Measurements from ENCODE around the gene ALOX15. TPM values are rescaled to one million over a fixed set of nuclear protein-coding genes. Genes with fewer than 3 reads are reported as not detected.
"Not testable (repeated sequence)": the region's sequence is repeated elsewhere in the genome, so short reads cannot be mapped to it uniquely, and the experiment has no call there.

ALOX15 gene
- total and polyA plus RNA-seq, 8 donors = 0.15 to 4.8 (median 3.4) TPM

DNA sequence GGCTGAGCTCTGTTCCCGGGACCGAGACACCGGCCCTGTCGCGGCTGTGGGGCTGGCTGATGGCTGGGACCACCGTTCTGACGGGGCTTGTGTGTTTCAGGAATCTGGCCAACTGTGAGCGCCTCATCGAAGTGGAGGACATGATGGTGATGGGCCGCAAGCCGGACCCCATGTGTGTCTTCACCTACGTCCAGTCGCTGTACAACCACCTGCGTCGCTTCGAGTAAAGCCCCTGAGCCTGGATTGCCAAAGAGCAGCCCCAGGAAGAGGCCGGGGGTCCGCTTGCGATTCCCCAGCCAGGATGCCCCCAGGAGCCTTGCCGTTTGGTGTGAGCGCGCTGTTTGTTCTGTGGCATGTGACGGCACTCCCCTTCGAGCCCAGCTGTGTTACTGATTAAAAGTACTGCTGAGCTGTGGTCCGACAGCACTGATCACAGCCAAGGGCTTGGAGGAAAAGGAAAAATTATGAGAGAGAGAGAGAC is 34.2 kb downstream of the ALOX15 start:
- no peak overlapping the region for H3K4me3 ChIP-seq
- intact Hi-C loops (cut with DNase I) = no loop called here
- no peaks in the 10 kb centered on the region for H3K27me3 ChIP-seq
- peak; percentile 20 for ATAC-seq
- H3K4me1 ChIP-seq = peaks cover 8 to 20% of the 10 kb centered on the region in 2 donors
- H3K36me3 ChIP-seq = no peaks in the 10 kb centered on the region
- H3K9me3 ChIP-seq = no peaks in the 10 kb centered on the region
- no peak for TF ChIP-seq CTCF (IDR thresholded peaks at IDR 0.05)
- peak overlapping the region; percentile 49 to 55 for H3K27ac ChIP-seq
- peak in 1 of 4 donors; percentile 64 for DNase-seq

GRCh38 chr17:4605826-4606225 is 35.7 kb downstream of the ALOX15 start:
- Histone ChIP-seq H3K27me3 (no peaks in the 10 kb centered on the region), H3K27ac (peak overlapping the region in 1 of 2 donors; percentile 39), H3K9me3 (no peaks in the 10 kb centered on the region), H3K4me1 (peaks cover 8 to 20% of the 10 kb centered on the region in 2 donors), H3K36me3 (no peaks in the 10 kb centered on the region), H3K4me3 (no peak overlapping the region)
- DNase-seq (no peak), ATAC-seq (peak; percentile 18)
- intact Hi-C loops (cut with DNase I) = no loop called here
- no peak for TF ChIP-seq CTCF (IDR thresholded peaks at IDR 0.05)

GRCh38 chr17:4604736-4605135 is 36.7 kb downstream of the ALOX15 start:
- H3K27me3 ChIP-seq; H3K4me3 ChIP-seq; intact Hi-C loops (cut with DNase I); ATAC-seq; DNase-seq; H3K36me3 ChIP-seq; H3K9me3 ChIP-seq: not testable (repeated sequence)
- H3K27ac ChIP-seq = peak overlapping the region in 1 of 2 donors; percentile 4
- H3K4me1 ChIP-seq = peaks cover 8 to 20% of the 10 kb centered on the region in 2 donors

- Histone ChIP-seq H3K27me3 (peaks cover 0 to 4% of the 10 kb centered on the region in 2 donors), H3K9me3 (no peaks in the 10 kb centered on the region), H3K4me1 (peaks cover 8 to 20% of the 10 kb centered on the region in 2 donors), H3K4me3 (no peak overlapping the region), H3K27ac (peak overlapping the region in 1 of 2 donors; percentile 4), H3K36me3 (no peaks in the 10 kb centered on the region)
- intact Hi-C loops (cut with DNase I) = no loop called here
- TF ChIP-seq CTCF (IDR thresholded peaks at IDR 0.05) = no peak
- DNase-seq (peak in 2 of 4 donors; percentile 66 to 89), ATAC-seq (peak; percentile 10)
Measured at GRCh38 chr17:4604111-4604644, 37.3 kb downstream of the ALOX15 start.

DNA sequence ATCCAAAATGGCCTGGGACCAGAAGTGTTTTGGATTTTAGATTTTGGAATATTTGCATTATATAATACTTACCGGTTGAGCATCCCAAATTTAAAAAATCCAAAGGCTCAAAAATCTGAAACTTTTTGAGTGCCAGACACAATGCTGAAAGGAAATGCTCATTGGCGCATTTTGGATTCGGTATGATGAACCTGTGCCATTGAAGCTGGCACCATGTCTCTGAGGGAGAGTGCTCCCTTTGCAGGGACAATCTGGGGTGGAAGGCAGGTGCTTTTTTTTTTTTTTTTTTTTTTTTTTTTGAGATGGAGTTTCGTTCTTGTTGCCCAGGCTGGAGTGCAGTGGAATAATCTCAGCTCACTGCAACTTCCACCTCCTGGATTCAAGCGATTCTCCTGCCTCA is 39.4 kb downstream of the ALOX15 start:
- H3K4me3 ChIP-seq = no peak overlapping the region
- ATAC-seq (no peak), DNase-seq (no peak)
- H3K9me3 ChIP-seq = no peaks in the 10 kb centered on the region
- no peak for TF ChIP-seq CTCF (IDR thresholded peaks at IDR 0.05)
- peaks cover 0 to 8% of the 10 kb centered on the region in 2 donors for H3K27me3 ChIP-seq
- intact Hi-C loops (cut with DNase I) = no loop called here
- H3K36me3 ChIP-seq = no peaks in the 10 kb centered on the region
- no peak overlapping the region for H3K27ac ChIP-seq
- H3K4me1 ChIP-seq = peaks cover 0 to 7% of the 10 kb centered on the region in 2 donors

GRCh38 chr17:4601326-4601725 is 40.2 kb downstream of the ALOX15 start:
- Histone ChIP-seq H3K27me3 (peaks cover 0 to 8% of the 10 kb centered on the region in 2 donors), H3K4me1 (peaks cover 0 to under 1% of the 10 kb centered on the region in 2 donors), H3K27ac (no peak overlapping the region), H3K4me3 (no peak overlapping the region), H3K36me3 (no peaks in the 10 kb centered on the region), H3K9me3 (no peaks in the 10 kb centered on the region)
- DNase-seq = no peak
- TF ChIP-seq CTCF (IDR thresholded peaks at IDR 0.05) = no peak
- no peak for ATAC-seq
- intact Hi-C loops (cut with DNase I) = no loop called here
